ENCODE measurements around the gene TBC1D9B.

GRCh38 chr5:179913461-179913860 lies 5.8 kb upstream of the TBC1D9B start:
- no peak for TF ChIP-seq ZNF780A (CRISPR knock-in tag; IDR thresholded peaks at IDR 0.05)
- TF ChIP-seq, protein P1, sequence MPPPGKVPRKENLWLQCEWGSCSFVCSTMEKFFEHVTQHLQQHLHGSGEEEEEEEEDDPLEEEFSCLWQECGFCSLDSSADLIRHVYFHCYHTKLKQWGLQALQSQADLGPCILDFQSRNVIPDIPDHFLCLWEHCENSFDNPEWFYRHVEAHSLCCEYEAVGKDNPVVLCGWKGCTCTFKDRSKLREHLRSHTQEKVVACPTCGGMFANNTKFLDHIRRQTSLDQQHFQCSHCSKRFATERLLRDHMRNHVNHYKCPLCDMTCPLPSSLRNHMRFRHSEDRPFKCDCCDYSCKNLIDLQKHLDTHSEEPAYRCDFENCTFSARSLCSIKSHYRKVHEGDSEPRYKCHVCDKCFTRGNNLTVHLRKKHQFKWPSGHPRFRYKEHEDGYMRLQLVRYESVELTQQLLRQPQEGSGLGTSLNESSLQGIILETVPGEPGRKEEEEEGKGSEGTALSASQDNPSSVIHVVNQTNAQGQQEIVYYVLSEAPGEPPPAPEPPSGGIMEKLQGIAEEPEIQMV (tag; conservative IDR thresholded peaks at IDR 0.05; ENCODE audit: low read depth): no peak
- no peak for TF ChIP-seq POLR2A (conservative IDR thresholded peaks at IDR 0.05)
- no peak for TF ChIP-seq NELFE (IDR thresholded peaks at IDR 0.05; ENCODE audit: insufficient read depth, insufficient read length)
- no peak for TF ChIP-seq TAF1 (IDR thresholded peaks at IDR 0.05; ENCODE audit: control insufficient read depth, extremely low read depth, insufficient read depth, low read length, severe bottlenecking)
- no peak for TF ChIP-seq FOXA1 (IDR thresholded peaks at IDR 0.05; ENCODE audit: borderline replicate concordance)
- TF ChIP-seq HMGXB4 (CRISPR knock-in tag; IDR thresholded peaks at IDR 0.05): no peak

Data from K562 (cell line).